Endometrial microvascular endothelial cells (primary cell): ENCODE data around the gene KCNQ2. TPM values are rescaled to one million over a fixed set of nuclear protein-coding genes. Genes with fewer than 3 reads are reported as not detected.

Source experiments
- in situ Hi-C: cut with HindIII; loops from 2 replicates; pipeline ENCODE4 v1.10.0; 2017; ENCODE audit warnings: low sequenced_read_pairs, low pct_unique_long_range_greater_than_20kb; ENCODE audit errors: inconsistent ontology term
- total RNA-seq: library from RNA; depleted of rRNA; stranded (reverse); fragments of >200 nt; gene quantifications from one replicate; pipeline ENCODE4 v1.2.3, GENCODE V29; 2015; ENCODE audit errors: inconsistent ontology term

Gene KCNQ2
- total RNA-seq, 1 donor from 2014 or later: not detected

DNA sequence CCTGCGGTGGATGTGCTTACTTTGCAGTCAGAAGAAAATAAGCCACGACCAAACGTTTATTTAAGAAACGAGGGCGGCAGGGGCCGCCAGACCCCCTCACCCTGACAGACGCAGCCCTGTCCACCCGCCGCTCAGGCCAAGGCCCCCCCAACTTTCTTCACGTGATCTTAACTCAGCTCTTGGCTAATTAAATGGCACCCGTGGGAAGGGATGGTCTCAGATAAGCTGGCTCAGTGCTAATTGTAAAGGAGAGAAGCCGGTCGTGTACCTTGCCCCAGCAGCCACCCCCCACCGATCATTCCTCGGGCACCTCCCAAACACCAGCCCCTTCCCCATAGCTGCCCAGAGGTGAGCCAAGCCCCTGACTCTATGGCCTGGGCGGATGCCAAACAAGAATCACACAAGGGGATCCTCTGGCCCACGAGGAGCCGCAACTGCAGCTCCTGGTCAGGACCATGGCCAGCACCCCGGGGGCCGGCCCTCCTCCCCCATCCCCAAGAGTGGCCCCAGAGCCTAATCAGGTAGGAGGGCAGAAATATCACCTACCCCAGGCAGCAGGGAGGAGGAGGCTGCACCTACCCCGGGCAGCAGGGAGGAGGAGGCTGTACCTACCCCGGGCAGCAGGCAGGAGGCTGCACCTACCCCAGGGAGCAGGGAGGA, 11.2 kb downstream of the KCNQ2 start:
- in situ Hi-C loops: no loop called here

DNA sequence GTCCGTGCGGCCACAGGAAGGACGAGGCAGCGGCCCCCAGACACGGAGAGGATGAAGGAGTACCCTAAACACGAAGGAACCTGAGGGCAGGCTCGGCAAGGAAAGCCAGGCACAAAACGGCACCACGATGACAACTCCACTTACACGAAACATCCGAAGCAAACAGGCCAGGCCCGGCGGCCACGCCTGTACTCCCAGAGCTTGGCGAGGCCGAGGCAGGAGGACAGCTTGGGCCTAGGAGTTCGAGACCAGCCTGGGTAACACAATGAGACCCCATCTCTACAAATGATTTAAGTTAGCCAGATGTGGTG, 13.4 kb downstream of the KCNQ2 start:
- in situ Hi-C loops: no loop called here

DNA sequence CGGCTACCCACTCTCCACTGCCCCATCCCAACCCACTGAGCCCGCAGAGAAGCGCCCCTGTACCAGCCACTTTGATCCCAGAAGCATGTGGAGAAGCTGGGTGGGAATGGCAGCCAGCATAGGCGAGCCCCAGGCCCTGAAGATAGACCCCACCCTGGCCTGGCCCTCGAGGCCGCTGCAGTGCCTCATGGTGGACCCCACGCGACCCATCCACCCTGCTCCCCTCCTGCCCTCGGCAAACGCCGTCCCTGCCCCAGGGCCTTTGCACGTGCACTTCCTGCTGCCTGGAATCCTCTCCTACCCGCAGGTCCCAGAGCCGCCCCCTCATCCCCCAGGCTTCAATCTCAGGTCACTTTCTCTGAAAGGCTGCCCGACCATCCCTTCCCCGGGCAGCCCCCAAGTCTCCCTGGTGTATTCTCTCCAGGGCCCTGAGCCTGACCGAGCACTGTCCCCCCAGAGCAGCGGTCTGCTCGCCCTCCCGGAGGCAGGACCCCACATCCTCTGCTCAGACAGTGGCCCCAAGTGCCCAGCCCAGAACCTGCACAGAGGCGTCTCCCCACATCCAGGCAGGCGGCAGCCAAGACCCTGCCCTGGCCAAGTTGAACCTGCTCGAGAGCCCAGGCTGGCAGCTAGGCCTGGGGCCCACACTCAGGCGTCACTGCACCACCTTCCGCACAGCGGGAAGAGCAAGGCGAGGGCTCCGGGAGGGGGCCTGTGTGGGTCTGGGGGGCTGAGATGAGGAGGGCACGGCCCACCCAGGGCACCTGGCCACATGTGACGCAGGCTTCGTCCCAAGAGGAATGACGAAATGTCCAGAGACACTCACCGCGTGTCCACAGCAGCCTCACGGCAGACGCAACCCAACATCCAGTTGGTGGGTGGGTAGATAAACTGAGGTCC, 14.0 kb downstream of the KCNQ2 start:
- in situ Hi-C loops: no loop called here

DNA sequence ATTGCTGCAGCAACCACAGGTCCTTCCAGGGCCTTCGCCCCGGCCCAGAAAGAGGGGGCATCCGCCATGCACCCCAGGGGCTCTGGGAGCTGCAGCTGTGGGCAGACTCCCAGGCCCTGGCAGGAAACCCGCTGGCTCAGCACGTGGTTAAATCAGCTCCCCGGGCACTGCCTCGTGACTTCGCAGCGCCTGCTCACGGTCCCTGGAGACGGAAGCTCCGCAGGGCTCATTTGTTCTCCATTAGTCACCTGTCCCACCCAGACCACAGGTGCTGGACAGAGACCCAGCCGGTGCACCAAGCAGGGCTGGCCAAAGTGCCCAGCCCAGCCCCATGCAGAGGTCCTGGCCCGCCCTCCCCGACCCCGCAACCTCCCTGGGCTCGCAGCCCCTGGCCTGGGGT, 14.7 kb downstream of the KCNQ2 start:
- in situ Hi-C loops: no loop called here

DNA sequence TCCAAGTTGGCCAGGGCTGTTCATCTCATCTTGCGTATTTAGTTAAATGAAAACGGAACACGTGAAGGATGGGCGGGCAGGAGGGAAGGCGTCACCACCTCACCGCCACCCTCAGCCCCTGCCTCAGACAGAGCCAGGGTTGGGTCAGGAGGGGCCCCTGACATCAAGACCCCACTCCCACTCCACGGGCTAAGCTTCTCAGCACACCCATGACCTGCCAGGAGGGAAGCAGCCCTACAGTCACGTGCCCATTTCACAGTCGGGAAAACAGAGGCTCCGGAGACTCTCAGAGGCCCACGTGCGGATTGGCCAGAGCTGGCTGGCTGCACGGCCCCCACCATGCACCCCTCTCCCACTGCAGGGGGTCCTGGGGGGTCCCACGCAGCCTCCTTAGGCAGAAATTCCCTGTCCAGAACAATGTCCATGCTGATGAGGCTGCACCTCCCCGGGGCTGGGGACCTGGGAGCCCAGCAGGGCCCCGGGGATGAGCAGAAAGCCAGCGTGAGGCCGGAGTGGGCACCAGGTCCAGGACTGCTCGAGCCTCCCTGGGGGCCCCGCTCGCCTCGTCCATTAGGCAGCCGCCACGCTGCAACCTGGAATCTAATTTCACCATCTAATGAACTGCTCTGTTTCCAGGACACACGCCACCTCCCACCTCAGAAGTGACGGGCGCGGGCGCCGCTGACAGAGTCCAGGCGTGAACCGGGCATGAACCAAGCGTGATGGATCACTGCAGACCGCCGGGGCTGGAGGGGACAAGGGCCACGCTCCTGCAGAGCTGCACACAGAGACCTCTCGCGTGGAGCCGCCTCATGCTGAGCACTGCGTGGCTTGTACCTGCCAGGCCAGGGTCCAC, 15.8 kb downstream of the KCNQ2 start:
- in situ Hi-C loops: no loop called here

DNA sequence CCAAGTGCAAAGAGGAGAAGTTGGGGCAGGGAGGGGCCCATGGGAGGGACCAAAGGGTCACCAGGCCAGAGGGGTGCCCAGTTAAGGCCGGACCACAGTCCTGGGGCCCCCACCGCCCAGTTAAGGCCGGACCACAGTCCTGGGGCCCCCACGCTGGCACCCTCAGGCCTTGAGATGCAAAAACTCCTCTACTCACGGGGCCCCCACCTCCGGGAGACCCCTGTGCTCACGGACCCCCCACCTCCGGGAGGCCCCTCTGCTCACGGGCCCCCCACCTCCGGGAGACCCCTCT, 16.9 kb downstream of the KCNQ2 start:
- in situ Hi-C loops: no loop called here

DNA sequence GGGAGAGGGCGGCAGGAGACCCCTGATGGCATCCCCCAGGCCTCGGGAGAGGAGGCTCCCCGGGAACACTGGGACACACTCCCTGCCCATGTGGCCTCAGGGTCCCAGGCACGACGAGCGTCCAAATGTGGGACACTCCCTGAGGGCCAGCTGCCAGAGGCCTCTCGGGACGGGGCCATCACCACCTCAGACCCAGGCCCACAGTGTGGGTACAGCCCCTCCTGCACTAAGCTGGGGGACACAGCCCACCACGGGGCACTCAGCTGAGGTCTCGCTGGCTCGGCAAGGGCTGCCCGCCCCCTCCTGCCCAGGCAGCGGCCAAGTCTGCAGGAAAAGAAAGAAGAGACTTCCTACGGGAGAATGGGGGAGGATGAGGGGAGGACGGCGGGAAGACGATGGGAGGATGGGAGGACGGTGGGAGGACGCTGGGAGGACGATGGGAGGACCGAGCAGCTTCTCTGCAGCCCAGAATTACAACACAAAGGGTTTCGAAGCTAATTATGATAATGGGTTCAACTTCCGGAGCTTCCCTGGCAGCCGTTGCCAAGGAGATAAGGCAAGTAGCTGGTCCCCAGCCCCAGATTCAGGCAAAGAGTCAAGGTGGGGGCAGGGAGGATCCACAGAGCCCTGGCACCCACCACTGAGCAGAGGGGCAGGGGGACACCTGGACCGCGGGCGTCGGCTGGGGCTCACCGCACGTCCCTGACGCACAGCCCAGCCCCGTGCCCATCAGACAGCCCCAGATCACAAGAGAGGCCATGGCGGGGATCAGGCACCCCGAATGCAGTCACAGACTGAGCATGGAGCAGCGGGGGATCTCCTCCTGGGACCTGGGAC, 17.5 kb downstream of the KCNQ2 start:
- in situ Hi-C loops: no loop called here

DNA sequence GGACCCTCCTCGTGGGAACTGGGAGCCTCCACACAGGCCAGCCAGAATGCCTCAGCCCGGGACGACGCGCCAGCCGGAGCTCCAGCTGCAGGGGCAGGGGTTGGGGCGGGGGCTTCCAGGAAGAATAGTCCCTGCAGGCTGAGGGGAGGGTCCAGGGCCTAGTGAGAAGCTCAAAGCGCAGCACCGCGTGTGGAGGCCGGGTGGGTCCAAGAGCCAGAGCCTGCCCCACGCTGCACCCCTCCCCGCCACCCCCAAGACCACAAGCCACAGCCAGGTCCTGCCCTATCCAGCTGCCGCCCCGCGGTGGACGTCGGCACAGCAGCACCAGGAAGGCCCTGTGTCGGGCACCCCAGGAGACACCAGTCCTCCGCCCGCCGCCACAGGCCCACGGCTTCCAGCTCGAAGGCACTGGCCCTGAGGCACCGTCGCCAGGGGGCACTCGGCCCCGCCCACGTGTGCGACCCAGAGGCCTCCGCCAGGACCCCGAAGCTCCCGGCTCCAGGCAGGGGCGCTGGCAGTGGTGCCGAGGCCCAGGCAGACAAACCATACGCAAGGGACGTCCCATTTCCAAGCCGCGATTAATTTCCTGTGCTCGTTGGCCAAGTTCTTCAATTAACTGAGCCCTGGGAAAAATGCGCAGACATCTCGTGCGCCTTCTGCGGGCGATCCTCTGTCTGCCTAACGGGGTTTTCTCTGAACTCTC, 19.5 kb downstream of the KCNQ2 start:
- in situ Hi-C loops: no loop called here

DNA sequence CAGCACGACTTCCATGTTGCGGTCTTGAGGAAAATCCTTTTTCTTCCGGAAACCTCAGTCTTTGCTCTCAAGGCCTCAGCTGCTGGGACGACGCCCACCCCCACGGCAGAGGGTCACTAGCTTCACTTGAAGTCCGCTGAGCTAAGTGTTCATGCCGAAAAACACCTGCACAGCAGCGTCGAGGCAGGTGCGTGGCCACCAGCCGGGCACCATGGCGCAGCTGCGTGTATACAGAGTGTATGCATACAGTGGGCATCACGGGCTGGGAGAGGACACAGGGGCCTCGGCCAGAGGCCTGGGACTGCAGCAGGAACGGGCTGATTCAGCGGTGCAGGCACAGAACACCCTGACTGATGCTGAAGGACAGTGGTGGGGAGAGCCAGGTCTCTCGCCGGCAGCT, 20.1 kb downstream of the KCNQ2 start:
- in situ Hi-C loops: no loop called here

DNA sequence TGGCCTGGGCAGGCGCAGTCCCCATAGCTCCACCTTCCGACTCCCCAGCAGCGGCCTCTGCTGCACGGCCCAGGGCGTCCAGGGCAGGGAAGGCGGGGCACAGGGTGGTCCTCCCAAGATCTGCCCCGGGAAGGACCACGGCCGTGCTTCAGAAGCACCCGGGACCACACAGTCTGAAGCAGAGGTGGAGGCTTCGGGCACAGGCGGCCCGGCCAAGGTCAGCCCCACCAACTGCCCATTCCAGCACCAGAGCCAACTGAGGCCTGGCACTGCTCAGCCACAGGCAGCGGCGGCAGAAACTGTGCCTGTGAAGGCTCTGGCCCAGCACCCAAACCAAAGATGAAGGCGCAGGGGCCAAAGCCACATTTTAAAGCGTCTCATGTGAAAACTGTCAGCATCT, 20.6 kb downstream of the KCNQ2 start:
- in situ Hi-C loops: no loop called here

DNA sequence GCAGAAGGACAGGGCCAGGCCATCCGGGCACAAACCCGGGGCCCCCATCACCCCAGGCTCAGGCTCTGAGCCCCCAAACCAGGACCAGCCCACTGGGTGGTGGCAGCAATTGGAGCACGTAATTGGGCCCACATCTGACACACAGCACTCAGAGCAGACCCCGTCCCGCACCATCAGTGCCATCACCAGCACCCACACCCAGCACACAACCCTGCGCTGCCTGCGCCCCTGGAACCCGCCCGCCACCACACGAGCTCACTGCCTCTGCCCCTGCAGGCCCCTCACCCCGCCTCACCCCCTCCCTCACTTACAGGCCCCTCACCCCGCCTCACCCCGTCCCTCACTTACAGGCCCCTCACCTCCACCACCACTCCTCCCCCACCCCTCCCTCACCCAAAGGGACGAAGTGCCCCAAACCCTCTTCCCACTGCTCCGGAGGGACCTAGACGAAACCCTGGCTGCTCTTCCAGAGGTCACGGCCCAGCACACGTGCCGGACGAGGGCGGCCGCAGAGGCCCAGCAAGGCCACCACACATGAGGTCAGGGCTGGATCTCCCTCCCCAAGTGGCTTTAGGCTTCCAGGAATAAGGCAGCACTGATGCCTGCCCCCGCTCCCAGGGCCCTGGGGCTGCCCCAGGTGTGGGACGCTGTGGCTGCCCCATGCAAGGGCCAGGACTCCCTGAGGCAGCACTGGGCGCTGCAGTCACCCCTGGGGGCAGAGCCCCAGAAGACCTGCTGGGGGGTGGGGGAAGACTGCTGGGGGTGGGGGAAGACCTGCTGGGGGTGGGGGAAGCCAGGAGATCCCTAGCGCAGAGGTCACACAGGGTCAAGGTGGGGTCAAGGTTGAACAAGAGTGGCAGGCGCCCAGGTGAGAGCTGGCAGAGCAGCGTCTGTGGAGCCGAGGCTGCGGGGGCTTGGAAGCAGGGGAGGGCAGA, 22.4 kb downstream of the KCNQ2 start:
- in situ Hi-C loops: no loop called here

DNA sequence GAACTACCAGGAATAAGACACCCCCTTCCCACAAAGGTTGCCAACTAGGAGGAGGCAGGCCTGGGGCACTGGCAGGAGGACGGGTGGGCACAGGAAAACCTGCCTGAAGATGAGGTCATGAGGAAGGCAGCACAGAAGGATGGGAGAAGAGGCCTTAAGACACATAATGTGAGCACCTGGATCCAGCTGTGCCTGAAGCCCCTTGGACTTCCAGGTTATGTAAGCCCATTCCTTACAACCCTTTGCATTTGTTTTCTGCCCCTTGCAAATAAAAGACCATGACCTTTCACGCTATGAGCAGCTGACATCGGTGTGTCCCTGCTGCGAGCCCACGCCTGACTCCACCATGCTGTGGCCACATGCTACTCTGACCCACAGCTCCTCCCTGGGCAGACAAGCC, 23.4 kb downstream of the KCNQ2 start:
- in situ Hi-C loops: no loop called here

DNA sequence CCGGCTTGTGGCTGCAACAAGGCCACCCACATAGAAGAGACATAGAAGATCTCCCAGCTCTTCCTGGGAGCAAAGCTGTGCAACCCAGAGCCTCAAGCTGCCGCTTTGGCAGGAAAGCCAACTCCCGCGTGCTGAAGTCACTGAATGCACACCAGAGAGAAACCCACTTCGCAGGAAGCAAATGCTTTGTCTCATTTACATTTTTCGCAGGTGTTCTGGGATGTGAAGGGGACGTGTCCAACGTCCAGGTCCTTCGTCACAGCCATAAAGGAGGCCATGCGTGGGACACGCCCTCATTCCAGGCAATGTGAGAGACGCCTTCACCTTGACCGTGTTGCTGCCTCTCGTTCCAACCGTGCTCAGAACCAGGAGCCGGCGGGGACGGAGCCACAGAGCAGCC, 24.4 kb downstream of the KCNQ2 start:
- in situ Hi-C loops: no loop called here

DNA sequence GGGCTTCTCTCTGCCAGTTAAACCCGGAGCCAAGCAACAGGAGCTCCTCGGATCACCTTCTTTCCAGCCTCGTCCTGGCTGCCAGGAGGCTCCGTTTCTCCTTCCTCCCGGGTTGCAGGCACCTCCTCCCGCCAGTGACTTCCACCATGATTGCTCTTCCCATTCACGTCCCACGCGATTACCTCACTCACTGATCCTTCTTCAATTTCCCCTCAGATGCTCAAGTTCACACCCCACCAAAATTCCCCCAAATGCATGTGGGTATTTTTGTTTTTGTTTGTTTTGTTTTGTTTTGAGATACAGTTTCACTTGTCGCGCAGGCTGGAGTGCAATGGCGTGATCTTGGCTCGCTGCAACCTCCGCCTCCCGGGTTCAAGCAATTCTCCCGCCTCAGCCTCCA, 25.1 kb downstream of the KCNQ2 start:
- in situ Hi-C loops: no loop called here

DNA sequence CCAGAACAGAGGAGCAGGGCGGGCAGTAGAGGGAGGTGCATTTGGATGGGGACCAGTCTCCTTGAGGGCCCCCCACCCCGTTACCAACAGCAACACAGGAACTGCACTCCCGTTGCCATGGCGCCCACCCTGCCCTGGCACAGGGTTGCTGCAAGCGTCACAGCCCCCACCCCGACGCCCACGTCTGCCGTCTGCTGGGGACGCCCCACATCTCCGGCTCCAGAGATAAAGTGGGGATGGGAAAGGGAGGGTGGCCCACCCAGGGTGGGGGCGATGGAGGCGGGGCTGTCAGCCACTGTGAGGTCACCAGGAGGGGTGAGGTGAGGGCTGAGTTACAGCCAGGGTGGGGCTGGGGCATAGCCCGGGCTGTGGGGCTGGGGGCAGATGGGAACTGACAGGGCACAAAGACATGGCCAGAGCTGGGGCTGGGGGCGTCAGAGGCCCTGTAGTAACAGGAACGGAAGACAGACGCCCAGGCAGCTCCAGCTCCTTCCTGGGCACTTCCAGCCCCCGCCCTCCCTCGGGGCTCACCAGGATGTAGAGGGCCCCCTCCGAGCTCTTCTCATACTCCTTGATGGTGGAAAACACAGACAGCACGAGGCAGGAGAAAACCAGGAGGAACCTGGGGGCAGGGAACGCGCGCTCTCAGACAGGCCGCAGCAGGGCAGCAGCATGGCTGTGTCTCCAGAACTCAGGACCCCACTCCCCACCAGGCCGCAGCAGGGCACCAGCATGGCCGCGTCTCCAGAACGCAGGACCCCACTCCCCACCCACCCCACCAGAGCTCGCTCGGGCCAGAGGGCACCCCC, 26.0 kb downstream of the KCNQ2 start:
- in situ Hi-C loops: no loop called here

DNA sequence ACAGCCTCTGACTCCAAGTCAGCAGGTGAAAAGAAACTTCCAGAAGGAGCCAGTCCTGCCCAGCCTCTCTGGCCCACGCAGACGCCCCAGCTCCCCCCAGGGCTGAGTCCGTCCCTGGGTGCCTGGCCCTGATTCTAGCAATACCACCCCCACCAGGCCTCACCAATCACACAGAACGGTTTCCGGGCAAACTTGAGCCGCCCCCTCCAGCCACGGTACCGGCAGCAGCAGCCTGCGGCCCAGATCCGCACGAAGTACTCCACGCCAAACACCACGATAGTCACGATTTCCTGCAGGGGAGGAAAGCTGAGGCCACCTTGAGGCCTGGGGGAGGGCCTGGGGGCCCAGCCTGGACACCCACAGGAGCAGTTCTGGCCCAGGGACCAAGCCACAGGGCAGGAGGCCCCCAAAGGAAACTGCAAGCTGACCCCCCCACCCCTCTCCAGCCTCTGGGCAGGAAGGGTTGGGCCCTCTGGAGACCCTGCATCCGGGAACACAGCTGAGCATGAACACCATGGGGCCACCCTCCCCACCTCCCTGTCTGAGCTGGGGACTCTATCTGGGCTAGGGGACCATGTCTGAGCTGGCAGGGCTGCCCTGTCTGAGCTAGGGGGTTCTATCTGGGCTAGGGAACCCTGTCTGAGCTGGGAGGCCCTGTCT, 27.2 kb downstream of the KCNQ2 start:
- in situ Hi-C loops: no loop called here
